ENCODE results near the gene IFNAR1. TPM values are rescaled to one million over a fixed set of nuclear protein-coding genes. Genes with fewer than 3 reads are reported as not detected.
A peak's percentile ranks its signal among the peaks of the same experiment; 100 is the strongest.
"Not testable (repeated sequence)": the region's sequence is repeated elsewhere in the genome, so short reads cannot be mapped to it uniquely, and the experiment has no call there.

The IFNAR1 gene
- total RNA-seq, 8 experiments from 2014 or later, result 13.9 to 49.0 (median 17.4) TPM

DNA sequence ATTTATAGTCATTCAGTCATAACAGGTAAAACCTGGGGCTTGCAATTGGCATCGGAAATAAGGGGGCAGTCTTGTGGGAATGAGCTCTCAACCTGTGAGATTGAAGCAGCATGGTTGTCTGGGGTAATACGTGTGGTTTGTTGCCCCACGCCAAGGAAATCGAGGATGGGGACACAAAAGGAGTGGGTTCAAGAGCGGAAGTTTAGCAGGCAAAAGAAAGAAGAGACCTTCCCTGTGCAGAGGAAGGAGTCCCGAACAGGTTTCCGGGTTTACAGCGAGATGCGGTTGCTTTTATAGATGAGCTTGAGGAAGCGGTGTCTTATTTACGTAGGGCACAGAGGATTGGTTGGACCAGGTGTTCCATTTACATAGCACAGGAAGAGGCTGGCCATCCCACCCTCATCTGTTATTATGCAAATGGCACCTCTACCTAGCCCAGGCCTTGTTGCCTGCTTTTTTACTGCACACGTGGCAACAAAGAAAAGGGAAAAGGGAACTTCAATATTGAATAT is 37.3 kb downstream of the IFNAR1 start:
- H3K27ac ChIP-seq, result no peak overlapping the region
- WGBS, 10 experiments, result 14 to 83% (median 50%) methylated on average over 2 to 8 of the region's 12 CpGs; no CpG with 5 or more reads in 1 of the 10 experiments
- no peak overlapping the region for H3K4me3 ChIP-seq
- ATAC-seq (replicated peaks in 6 of 8), result peak in 4 of 8 experiments; percentile 27 to 44 (median 28)
- in situ Hi-C loops (cut with MboI; ENCODE audit: low pct_unique_long_range_greater_than_20kb in 2 of 9, low sequenced_read_pairs in 9 of 9, unreplicated experiment in 9 of 9), result no loop called here
- H3K4me1 ChIP-seq (replicated peaks in 1 of 2), result peaks cover 0 to 6% of the 10 kb centered on the region in 2 donors

DNA sequence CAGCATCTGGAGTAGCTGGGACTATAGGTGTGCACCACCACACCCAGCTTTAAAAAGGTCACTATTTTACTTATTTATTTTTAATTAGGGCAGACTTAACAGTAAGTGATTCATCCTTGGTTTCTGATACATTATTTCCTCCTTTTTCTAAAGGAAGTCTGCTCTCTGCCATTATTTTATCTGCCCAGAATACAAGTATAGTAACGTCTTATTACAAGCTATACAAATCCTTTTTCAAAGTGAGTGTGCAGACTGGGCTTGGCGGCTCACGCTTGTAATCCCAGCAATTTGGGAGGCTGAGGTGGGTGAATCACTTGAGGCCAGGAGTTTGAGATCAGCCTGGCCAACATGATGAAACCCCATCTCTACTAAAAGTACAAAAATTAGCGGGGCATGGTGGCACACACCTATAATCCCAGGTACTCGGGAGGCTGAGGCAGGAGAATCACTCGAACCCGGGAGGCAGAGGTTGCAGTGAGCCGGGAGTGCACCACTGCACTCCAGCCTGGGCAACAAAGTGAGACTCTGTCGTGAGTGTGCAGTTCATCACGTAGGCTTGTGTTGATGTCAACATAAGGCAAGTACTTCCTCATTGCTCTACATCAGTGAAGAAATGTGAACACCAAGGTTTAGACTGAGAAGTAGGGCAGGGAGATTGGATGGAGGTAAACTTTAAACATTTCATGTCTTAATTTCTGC is 39.3 kb downstream of the IFNAR1 start:
- H3K4me1 ChIP-seq (replicated peaks in 1 of 2); in situ Hi-C loops (cut with MboI; ENCODE audit: low pct_unique_long_range_greater_than_20kb in 2 of 9, low sequenced_read_pairs in 9 of 9, unreplicated experiment in 9 of 9); ATAC-seq (replicated peaks in 6 of 8); H3K4me3 ChIP-seq; H3K27ac ChIP-seq: not testable (repeated sequence)
- WGBS, 10 experiments, result 80 to 100% (median 93%) methylated on average over 1 to 6 of the region's 10 CpGs; no CpG with 5 or more reads in 2 of the 10 experiments

- no peak for ATAC-seq (replicated peaks in 6 of 8)
- in situ Hi-C loops (cut with MboI; ENCODE audit: low pct_unique_long_range_greater_than_20kb in 2 of 9, low sequenced_read_pairs in 9 of 9, unreplicated experiment in 9 of 9), result no loop called here
- H3K4me1 ChIP-seq (replicated peaks in 1 of 2), result peaks cover 0 to 6% of the 10 kb centered on the region in 2 donors
- WGBS, 10 experiments, result 84 to 100% (median 100%) methylated on average over 1 to 5 of the region's 5 CpGs; no CpG with 5 or more reads in 1 of the 10 experiments
- H3K27ac ChIP-seq, result no peak overlapping the region
- H3K4me3 ChIP-seq, result no peak overlapping the region
These were observed 40.1 kb downstream of the IFNAR1 start for GRCh38 chr21:33364830-33365229.

DNA sequence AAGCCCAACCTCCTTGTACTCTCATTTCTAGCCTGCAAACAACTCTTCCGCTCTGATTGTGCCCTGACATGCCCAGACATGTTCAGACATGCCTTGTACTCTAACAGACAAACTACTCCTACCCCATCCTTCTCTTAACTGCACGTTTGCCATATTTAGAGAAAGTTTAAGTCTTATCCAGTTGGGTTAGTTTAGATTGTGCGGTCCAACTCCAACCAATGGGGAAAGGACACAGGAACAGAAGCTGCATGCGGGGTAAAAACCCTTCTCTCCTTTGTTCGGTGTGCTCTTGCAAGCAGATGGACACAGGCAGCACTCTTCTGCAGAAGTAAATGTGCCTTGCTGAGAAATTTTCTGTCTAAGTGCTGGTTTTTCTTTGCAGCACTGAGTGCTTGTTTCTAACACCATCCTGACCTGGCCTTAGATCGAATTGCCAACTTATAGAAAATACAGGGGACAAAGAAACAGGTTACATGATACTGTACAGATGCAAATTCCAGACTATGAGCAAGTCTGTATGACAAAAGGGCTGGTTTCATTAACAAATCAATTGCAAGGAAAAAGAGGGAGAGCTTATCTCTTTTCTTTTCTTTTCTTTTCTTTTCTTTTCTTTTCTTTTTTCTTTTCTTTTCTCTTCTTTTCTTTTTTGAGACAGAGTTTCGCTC is 42.7 kb downstream of the IFNAR1 start:
- H3K4me3 ChIP-seq, result no peak overlapping the region
- H3K27ac ChIP-seq, result peak overlapping the region in 1 of 2 donors; percentile 69
- no peaks in the 10 kb centered on the region for H3K4me1 ChIP-seq (replicated peaks in 1 of 2)
- in situ Hi-C loops (cut with MboI; ENCODE audit: low pct_unique_long_range_greater_than_20kb in 2 of 9, low sequenced_read_pairs in 9 of 9, unreplicated experiment in 9 of 9), result no loop called here
- ATAC-seq (replicated peaks in 6 of 8), result no peak
- WGBS, 10 experiments, result 43 to 86% (median 68%) methylated on average over 1 to 6 of the region's 7 CpGs

- no peak overlapping the region for H3K4me3 ChIP-seq
- no peak overlapping the region for H3K27ac ChIP-seq
- no peaks in the 10 kb centered on the region for H3K4me1 ChIP-seq (replicated peaks in 1 of 2)
- 82 to 100% (median 94%) methylated on average over 1 to 4 of the region's 4 CpGs; no CpG with 5 or more reads in 1 of the 10 experiments for WGBS, 10 experiments
- no peak for ATAC-seq (replicated peaks in 6 of 8)
- in situ Hi-C loops (cut with MboI; ENCODE audit: low pct_unique_long_range_greater_than_20kb in 2 of 9, low sequenced_read_pairs in 9 of 9, unreplicated experiment in 9 of 9), result no loop called here
These were observed 43.4 kb downstream of the IFNAR1 start for GRCh38 chr21:33368124-33368523.

DNA sequence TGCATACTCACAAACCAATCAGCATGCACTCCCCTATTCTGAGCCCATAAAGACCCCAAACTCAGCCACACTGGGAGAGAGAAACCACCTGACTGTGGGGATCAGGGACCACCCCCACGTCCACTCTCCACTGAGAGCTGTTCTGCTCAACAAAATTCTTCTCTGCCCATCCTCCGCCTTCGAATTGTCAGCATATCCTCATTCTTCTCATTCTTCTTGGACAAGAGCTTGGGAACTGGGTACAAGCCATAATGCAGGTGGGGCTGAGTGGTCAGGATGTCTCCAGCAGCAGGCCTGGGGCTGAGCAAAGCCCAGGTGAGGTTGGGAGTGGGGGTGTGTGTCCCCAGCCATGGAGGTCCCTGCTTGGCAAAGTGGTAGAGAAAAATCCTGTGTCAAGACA is 43.8 kb downstream of the IFNAR1 start:
- in situ Hi-C loops (cut with MboI; ENCODE audit: low pct_unique_long_range_greater_than_20kb in 2 of 9, low sequenced_read_pairs in 9 of 9, unreplicated experiment in 9 of 9), result no loop called here
- WGBS, 10 experiments, result 40 to 100% (median 84%) methylated on average over 1 to 3 of the region's 3 CpGs; no CpG with 5 or more reads in 5 of the 10 experiments
- Histone ChIP-seq H3K4me1 (replicated peaks in 1 of 2) (no peaks in the 10 kb centered on the region), H3K4me3 (no peak overlapping the region), H3K27ac (no peak overlapping the region)
- ATAC-seq (replicated peaks in 6 of 8), result no peak

- in situ Hi-C loops (cut with MboI; ENCODE audit: low pct_unique_long_range_greater_than_20kb in 2 of 9, low sequenced_read_pairs in 9 of 9, unreplicated experiment in 9 of 9), result no loop called here
- no peak overlapping the region for H3K27ac ChIP-seq
- WGBS, 10 experiments, result 20 to 100% (median 84%) methylated on average over 1 of the region's 1 CpG; no CpG with 5 or more reads in 4 of the 10 experiments
- H3K4me3 ChIP-seq, result no peak overlapping the region
- no peak for ATAC-seq (replicated peaks in 6 of 8)
- no peaks in the 10 kb centered on the region for H3K4me1 ChIP-seq (replicated peaks in 1 of 2)
These were observed 44.8 kb downstream of the IFNAR1 start for GRCh38 chr21:33369586-33369985.

DNA sequence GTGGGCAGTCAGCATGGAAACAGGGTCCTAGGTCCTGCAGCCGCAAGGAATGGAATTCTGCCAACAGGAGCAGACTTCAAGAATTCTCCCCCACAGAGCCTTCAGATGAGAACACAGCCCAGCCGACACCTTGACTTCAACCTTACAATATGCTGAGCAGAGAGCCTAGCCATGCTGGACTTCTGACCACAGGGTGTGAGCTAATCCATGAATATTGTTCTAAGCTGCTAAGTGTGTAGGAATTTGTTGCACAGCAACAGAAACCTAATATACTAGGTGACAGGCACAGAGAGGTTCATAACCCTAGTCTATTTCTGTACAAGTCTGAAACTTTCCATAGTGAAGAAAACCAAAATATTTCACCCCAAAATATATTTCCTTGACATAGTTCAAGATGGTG is 45.5 kb downstream of the IFNAR1 start:
- H3K27ac ChIP-seq, result no peak overlapping the region
- in situ Hi-C loops (cut with MboI; ENCODE audit: low pct_unique_long_range_greater_than_20kb in 2 of 9, low sequenced_read_pairs in 9 of 9, unreplicated experiment in 9 of 9), result no loop called here
- ATAC-seq (replicated peaks in 6 of 8), result peak in 2 of 8 experiments; percentile 55 to 62
- no peak overlapping the region for H3K4me3 ChIP-seq
- no peaks in the 10 kb centered on the region for H3K4me1 ChIP-seq (replicated peaks in 1 of 2)
- 20 to 100% (median 89%) methylated on average over 1 to 2 of the region's 2 CpGs; no CpG with 5 or more reads in 5 of the 10 experiments for WGBS, 10 experiments

DNA sequence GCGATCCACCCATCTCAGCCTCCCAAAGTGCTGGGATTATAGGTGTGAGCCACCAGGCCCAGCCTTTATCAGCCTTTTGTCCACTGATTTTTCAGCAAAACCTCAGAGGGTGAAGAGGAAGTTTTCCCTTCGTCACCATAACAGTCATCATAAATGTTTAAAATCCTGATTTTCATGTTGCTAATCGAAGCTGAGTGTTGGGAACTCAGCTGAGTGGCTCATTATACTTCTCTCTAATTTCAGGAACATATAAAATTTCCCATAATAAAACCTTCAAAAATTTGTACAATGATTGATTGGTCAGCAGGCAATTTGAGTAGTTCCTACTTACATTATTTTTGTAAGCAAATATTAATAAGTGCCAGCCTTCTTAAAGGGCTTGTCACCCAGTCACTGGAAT is 46.6 kb downstream of the IFNAR1 start:
- in situ Hi-C loops (cut with MboI; ENCODE audit: low pct_unique_long_range_greater_than_20kb in 2 of 9, low sequenced_read_pairs in 9 of 9, unreplicated experiment in 9 of 9), result no loop called here
- 20 to 100% (median 82%) methylated on average over 1 to 3 of the region's 3 CpGs; no CpG with 5 or more reads in 5 of the 10 experiments for WGBS, 10 experiments
- no peak for ATAC-seq (replicated peaks in 6 of 8)
- no peak overlapping the region for H3K4me3 ChIP-seq
- no peaks in the 10 kb centered on the region for H3K4me1 ChIP-seq (replicated peaks in 1 of 2)
- H3K27ac ChIP-seq, result no peak overlapping the region

GRCh38 chr21:33372582-33372981 is 47.8 kb downstream of the IFNAR1 start:
- Histone ChIP-seq H3K4me3 (no peak overlapping the region), H3K4me1 (replicated peaks in 1 of 2) (no peaks in the 10 kb centered on the region), H3K27ac (no peak overlapping the region)
- in situ Hi-C loops (cut with MboI; ENCODE audit: low pct_unique_long_range_greater_than_20kb in 2 of 9, low sequenced_read_pairs in 9 of 9, unreplicated experiment in 9 of 9), result no loop called here
- no peak for ATAC-seq (replicated peaks in 6 of 8)
- WGBS, 10 experiments, result 96% methylated on average over 4 of the region's 12 CpGs; no CpG with 5 or more reads in 9 of the 10 experiments

- in situ Hi-C loops (cut with MboI; ENCODE audit: low pct_unique_long_range_greater_than_20kb in 2 of 9, low sequenced_read_pairs in 9 of 9, unreplicated experiment in 9 of 9), result no loop called here
- no peak for ATAC-seq (replicated peaks in 6 of 8)
- Histone ChIP-seq H3K4me1 (replicated peaks in 1 of 2) (no peaks in the 10 kb centered on the region), H3K4me3 (no peak overlapping the region), H3K27ac (no peak overlapping the region)
- WGBS, 10 experiments, result 100% methylated on average over 1 of the region's 2 CpGs; no CpG with 5 or more reads in 9 of the 10 experiments
These were observed 48.7 kb downstream of the IFNAR1 start for GRCh38 chr21:33373451-33373850.

DNA sequence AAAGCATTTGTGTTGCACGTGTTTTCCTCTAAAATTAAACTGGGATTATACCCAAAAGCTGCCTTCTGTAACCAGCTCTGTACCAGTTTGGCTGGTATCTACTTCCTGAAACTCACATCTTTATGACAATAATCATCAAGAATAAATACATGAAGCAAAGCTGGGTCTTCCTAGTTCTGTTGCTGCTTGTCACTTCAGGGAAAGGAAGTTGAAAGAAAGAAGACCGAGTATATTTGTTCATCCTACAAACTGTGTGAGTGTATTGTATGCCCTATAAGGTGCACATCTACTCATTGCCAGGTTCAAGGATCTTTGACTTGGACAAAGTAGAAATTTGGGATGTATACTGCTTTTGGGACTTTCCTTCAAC is 49.3 kb downstream of the IFNAR1 start:
- in situ Hi-C loops (cut with MboI; ENCODE audit: low pct_unique_long_range_greater_than_20kb in 2 of 9, low sequenced_read_pairs in 9 of 9, unreplicated experiment in 9 of 9), result no loop called here
- no peak overlapping the region for H3K27ac ChIP-seq
- 9 to 90% (median 62%) methylated on average over 1 to 2 of the region's 2 CpGs; no CpG with 5 or more reads in 3 of the 10 experiments for WGBS, 10 experiments
- no peaks in the 10 kb centered on the region for H3K4me1 ChIP-seq (replicated peaks in 1 of 2)
- no peak for ATAC-seq (replicated peaks in 6 of 8)
- H3K4me3 ChIP-seq, result no peak overlapping the region

GRCh38 chr21:33374450-33375096 is 49.8 kb downstream of the IFNAR1 start:
- 10 to 88% (median 34%) methylated on average over 1 to 4 of the region's 4 CpGs; no CpG with 5 or more reads in 2 of the 10 experiments for WGBS, 10 experiments
- in situ Hi-C loops (cut with MboI; ENCODE audit: low pct_unique_long_range_greater_than_20kb in 2 of 9, low sequenced_read_pairs in 9 of 9, unreplicated experiment in 9 of 9), result no loop called here
- H3K27ac ChIP-seq, result no peak overlapping the region
- ATAC-seq (replicated peaks in 6 of 8), result peak in 3 of 8 experiments; percentile 84 to 86 (median 85)
- no peaks in the 10 kb centered on the region for H3K4me1 ChIP-seq (replicated peaks in 1 of 2)
- H3K4me3 ChIP-seq, result no peak overlapping the region

Data from motor neuron (in vitro differentiated cells).